ENCODE results near the gene ATG10. TPM values are rescaled to one million over a fixed set of nuclear protein-coding genes. Genes with fewer than 3 reads are reported as not detected.

Gene ATG10
- total and polyA plus RNA-seq, 2 of the 8 experiments (the other 6 are each of a cell fraction or from before 2014, with no cell fraction given): 3.7 to 8.8 TPM

GRCh38 chr5:82285206-82285605 lies 313.4 kb downstream of the ATG10 start (continued):
- no peak for TF ChIP-seq KDM1A (IDR thresholded peaks at IDR 0.05; ENCODE audit: borderline replicate concordance, low read length)
- no peak for TF ChIP-seq CTBP2 (IDR thresholded peaks at IDR 0.05; ENCODE audit: borderline replicate concordance, insufficient read depth, insufficient read length, low read length)

All from H1 (cell line).